Activated effector memory CD4-positive, alpha-beta T cell treated with Interleukin-2 at 50 U/mL for 16 hours (primary cell): ENCODE results near the gene BTN1A1.
"Not testable (repeated sequence)": the region's sequence is repeated elsewhere in the genome, so short reads cannot be mapped to it uniquely, and the experiment has no call there.

Source experiments
- DNase-seq: peaks from one replicate; pipeline ENCODE4 v3.0.0-alpha.2; 2020

The BTN1A1 gene

DNA sequence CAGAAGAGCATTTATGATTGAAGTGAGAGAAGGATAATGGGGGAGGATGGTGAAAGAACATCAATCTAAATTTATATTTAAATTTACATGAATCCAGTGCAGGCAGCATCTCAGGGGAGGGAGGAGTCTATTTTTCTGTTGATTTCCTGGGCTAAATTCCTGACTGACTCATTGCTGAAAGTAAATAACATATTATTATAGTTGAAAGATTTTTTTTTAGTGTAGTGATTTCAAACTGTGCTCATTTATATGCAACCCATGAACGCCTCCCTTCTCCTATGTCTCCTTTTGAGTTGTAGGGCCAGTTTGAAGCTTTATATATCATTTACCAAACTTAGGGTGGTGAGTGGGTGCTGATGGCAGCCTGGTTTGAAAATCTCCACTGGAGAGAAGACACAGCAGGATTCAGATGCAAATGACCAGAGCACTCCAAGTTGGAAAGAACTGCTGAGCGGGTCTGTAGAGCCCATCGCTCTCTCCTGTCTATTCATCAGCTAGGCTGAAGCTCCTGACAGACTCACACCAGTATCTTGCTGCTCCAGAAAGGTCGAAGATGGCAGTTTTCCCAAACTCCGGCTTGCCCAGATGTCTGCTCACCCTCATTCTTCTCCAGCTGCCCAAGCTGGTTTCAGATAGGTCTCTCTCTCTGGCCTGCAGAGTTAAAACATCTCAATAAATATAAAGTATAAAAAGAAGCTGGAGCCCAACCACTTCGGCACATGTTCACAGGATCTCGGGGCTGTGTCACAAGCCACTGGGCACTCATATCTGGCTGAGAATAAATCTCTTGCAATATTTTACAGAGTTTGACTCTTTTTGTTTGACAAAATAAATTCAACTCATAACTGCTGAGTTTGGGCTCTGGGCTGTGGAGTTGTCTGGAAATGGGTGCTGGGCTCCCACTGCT, 24.0 kb upstream of the BTN1A1 start:
- DNase-seq: no peak

DNA sequence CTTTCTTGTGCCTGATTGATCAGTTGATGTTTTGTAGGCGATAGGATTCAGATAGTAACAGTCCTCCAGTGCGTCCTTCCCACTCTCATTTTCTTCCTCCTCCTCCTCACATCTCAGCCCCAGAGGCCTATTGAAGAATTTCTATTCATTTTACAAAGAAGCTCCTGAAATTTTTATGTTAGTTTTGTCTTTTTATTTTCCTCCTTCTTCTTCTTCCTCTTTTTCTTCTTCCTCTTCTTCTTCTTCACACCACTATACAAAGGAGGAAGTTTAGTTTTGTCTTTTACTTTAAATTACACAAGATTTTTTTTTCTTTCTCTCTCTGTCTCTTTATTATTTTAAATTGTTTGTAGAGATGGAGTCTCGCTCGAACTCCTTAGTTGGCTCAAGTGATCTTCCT, 23.2 kb upstream of the BTN1A1 start:
- no peak for DNase-seq

DNA sequence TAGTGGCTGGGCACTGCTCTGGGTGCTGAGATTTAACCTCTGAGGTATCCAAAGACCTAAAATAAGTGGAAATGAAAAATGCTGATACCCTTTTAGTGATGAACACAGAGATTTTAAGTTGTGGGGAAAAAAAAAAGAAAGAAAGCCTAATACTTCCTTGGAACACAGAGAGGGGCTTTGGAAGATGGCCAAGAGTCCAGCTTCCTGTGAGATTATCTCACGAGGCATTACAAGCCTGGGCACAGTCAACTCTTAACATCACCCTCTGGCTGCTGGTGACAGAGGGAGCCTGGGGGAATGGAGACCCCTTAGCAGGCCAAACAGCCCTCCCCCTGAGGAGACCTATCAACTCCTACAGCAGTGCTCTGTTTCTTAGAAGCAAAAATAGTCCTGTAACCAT, 22.7 kb upstream of the BTN1A1 start:
- DNase-seq: no peak

DNA sequence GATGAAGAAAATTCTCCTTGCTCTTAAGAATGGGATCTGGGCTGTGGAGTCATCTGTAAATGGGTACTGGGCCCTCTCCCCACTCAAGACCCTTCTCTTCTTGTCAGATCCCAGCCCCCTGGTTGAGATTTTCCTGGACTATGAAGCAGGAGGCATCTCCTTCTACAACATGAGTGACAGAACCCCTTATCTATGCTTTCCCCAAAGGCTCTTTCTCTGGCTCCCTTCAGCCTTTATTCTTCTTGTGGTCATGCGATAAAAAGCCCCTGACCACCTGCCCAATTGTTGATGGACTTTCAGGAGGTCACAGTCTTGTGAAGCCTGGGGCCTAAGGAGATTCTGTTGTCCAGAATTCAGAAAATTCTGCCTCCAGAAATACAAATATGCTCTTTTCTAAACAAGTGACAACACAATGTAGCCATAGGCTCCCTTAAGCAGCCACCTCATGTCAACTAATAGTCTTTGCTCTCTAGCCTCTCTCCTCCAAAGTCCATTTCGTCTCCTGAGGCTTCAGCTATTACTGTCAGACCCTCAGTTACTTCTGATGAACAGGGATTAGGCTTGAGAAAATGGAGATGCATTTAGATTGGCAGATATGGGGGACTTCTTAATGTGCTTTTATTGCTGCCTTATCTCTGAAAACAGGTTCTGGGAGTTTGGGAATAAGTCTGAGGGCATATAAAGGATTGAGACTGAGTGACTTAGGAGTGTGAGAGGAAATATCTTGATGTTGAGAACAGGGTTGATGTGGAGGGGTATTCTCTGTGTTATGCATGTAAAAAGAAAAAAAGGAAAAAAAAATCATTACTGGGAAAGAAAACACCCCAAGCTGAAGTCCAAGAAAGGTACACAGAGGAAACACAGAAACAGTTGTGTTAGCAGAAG, 21.8 kb upstream of the BTN1A1 start:
- no peak for DNase-seq

DNA sequence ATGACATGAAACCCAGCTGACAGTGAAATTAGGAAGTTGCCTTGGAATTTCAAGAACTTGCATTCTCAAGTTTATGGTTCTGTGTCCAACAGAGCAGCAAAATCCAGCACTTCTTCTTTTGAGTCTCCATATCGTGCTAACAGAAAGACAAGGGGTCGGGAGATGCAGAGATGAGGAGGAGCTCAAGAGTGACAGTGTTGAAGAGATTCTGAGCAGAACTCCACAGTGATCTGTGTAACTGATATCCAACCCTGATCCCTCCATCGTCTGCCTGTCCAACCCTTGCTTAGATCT, 21.2 kb upstream of the BTN1A1 start:
- no peak for DNase-seq

DNA sequence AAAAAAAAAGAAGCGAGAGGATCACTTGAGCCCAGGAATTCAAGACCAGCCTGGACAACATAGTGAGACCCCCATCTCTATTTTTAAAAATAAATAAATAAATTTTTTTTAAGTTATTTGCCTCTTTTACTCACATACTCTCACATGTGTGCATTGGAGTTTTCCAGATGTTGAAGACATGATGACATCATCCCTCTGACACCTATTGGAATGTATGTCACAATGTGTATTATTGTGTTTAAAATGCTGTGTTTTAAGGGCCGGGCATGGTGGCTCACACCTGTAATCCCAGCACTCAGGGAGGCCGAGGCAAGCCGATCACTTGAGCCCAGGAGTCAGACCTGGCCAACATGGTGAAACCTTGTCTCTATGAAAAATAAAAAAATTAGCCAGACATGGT, 17.8 kb upstream of the BTN1A1 start:
- DNase-seq: no peak

DNA sequence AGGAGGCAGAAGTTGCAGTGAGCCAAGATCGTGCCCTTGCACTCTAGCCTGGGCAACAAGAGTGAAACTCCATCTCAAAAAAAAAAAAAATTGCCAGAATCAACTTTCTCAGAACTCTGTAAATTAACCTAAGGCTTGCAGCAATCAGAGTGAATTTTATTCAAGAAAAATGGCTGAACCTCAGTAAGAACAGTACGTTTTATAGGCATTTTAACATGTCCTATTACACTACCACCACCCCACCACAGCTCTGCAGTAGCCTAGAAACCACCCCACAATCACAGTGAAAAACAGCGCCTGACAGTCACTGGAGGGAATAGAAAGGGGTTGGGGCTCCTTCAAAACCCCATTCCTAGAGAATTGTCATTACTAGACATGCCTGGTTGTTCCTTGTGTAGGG, 16.4 kb upstream of the BTN1A1 start:
- DNase-seq: no peak

DNA sequence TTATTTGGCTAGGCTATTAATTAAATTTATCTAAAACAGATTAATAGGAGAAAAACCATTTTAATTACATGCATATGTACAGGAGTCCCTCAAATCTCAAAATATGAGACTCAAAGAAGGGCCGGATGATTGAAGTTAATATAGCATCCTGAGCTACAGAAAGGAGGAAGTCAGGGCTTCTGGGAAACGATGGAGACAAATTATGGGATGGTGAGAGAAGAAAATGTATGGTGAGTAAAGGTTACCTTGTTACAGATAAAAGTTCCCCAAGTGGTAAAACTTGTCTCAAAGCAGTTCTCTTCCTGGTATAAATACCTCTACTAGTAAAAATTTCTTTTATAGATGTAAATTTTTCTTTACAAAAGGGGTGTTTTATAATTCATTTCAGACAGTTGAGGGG, 15.9 kb upstream of the BTN1A1 start:
- no peak for DNase-seq

DNA sequence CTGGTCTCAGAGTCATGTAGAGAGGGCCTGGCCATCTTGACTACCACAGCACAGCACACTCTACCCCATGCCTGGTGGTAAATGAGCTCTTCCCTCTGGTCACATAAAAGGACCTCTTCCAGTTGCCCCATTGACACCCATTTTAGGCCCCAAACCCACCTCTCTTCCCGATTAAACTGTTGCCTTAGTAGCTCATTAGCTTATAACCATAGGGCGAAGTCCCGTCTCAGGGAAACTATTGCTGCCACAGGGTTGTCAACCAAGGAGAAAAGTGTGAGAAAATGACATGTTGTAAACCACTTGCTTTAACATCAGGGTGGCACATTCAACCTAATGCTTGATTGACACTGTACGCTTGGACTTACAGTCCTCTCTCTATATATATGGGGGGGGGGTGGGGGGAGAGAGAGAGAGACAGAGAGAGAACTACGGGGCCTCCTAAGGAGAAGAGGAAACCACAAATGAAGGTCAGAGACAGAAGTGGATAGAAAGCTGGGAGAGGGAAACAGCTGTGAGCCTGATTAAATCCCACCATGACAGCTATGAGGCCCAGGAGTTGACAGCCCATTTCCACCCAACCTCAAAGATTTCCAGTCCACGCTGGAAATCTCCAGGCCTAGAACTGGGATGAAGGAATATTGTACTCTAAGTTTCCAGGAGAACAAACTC, 14.9 kb upstream of the BTN1A1 start:
- no peak for DNase-seq

DNA sequence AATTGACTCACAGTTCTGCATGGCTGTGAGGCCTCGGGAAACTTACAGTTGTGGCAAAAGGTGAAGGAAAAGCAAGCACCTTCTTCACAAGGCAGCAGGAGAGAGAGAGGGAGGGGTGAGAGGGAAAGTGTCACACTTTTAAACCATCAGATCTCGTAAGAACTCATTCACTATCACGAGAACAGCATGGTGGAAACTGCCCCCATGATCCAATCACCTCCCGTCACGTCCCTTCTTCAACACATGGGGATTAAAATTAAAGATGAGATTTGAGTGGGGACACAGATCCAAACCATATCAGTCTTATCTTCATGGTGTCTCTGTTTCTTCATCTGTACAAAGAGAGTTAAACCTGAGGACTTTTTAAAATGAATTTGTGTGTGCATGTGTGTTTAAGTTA, 13.7 kb upstream of the BTN1A1 start:
- DNase-seq: no peak

DNA sequence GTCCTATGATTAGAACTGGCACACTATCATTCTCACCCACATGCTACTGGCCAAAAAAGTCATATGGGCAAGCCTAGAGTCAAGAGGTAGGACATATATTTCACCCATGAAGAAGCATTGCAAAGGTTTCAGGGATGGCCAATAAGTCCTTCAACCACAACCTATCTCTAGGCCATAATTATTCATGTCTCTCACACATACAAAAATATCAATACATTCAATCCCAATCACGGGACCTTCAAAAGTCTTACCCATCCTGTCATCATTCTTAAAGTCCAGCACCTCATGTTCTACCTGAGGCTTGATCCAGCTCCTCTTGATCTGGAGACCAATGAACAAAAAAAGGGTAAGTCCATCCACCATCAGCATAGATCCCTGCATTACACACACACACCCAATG, 12.6 kb upstream of the BTN1A1 start:
- DNase-seq: no peak

DNA sequence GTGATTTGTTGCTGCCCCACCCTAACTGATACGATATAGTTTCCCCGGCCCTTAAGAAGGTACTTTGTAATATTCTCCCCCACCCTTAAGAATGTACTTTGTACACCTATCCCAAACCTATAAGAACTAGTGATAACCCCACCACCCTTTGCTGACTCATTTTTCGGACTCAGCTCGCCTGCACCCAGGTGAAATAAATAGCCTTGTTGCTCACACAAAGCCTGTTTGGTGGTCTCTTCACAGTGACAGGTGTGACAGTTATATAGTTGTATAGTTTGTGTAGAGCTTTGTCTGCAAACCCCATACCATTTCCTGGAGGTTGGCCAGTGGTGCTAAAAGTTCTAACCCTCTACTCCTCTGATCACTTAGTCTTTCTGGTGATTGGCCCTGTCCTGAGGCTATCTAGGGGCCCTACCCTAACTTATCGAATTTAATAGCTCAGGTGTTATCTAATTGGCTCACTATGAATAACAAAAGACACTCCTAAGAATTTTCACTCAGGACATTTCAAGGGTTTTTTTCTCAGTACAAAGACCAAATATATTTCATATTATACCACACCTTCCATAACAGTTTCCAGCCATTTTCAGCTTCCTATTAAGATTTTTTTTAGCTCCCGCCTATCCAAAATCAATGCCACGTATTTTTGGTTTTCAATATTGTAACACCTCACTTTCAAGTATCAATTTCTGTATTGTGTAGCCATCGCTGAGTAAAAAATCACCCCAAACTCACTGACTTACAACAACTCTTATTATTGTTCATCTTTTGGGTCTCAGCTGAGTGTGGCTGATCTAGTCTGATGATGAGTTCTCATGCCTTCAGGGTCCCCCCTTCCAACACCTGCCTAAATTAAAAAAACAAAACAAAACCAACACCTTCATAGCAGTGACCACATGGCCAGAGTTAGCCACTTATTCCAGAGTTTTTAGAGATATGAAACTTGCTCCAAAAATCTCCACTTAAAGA, 9.8 kb upstream of the BTN1A1 start:
- DNase-seq: no peak

DNA sequence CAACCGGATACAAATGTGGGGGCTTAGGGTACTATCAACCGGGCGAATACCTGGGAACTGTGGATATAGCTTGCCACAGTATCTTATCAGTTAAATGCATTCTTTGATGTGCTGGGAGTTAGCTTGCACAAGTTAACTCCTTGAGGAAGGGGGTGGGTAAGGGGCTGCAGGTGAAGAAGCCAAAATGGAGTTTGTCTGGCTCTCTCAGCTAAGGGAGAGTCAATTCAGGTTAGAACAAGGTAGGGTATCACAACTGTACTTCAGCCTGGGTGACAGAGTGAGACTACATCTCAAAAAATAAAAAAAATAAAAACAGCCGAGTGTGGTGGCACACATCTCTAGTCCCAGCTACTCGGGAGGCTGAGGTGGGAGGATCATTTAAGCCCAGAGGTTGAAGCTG, 8.5 kb upstream of the BTN1A1 start:
- DNase-seq: no peak

DNA sequence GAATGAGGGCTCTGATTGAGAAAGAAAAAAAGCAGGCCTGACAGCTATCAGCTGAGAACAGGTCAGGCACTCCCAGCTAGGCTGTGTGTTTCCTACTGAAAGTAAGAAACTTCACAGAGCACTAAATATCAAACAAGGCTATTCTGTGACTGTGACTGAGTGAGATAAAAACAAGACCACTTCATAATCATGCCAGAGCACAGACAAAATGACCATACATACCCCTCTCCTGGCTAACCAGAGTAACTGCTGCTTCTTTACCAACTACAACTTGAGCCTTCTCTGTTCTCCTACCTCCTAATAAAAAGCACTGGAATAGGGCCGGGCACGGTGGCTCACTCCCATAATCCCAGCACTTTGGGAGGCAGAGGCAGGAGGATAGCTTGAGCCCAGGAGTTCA, 6.8 kb upstream of the BTN1A1 start:
- DNase-seq: no peak

DNA sequence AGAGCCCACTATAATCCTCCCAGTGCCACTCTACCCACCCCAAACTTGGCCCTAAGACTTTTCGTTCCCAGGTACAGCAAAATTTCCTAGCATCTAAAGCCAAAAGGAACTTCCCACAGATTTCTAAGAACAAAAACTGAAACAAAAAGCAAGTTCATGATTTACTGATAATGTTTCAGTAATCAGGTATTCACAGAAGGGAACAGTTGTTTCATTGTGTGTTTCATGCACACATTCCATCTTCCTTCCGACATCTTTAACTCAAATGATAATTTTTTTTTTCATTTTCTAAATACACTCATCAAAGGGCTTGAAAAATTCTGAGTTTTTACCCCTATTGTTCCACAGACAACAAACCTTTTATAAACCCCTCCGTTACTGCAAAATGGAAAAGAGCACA, 6.0 kb upstream of the BTN1A1 start:
- DNase-seq: no peak

DNA sequence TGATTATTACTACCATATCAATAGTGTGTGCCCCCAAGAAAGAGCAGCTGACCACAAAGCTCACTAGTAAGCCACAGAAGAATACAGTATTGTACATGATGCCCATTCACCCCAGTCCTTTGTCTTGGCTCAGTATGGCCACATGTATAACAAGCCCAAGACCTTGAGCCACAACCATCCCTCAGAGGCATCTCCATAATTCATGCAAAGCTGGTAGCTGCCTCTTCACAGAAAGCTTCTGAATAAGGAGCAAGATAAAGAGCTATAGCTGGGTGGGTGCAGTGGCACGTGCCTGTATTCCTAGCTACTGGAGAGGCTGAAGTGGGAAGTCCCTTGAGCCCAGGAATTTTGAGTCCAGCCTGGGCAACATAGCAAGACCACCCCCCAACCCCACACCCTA, 4.8 kb upstream of the BTN1A1 start:
- DNase-seq: no peak

DNA sequence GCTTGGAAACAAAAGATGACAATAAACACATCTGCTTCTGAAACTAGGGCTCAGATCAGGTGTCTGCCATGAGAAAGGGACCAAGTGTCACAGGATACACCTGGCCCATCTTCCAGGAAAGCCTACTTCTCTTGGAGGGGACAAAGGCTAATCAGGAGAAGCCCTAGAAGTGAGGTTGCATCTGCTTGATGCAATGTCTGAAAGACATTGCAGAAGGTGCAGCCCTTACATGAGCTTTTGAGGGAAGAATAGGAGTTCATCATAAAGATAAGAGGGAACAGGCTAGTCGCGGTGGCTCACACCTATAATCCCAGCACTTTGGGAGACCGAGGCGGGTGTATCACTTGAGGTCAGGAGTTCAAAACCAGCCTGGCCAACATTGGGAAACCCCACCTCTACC, 2.5 kb upstream of the BTN1A1 start:
- DNase-seq: no peak

DNA sequence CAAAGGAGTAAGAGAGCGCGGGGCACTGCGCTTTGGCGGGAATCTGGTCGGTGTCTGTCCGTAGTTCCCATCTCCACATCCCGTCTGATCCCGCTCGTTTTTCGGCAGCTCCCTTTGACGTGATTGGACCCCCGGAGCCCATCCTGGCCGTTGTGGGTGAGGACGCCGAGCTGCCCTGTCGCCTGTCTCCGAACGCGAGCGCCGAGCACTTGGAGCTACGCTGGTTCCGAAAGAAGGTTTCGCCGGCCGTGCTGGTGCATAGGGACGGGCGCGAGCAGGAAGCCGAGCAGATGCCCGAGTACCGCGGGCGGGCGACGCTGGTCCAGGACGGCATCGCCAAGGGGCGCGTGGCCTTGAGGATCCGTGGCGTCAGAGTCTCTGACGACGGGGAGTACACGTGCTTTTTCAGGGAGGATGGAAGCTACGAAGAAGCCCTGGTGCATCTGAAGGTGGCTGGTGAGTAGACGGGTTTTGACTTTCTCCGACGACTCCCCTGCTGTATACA, 1.4 kb downstream of the BTN1A1 start:
- DNase-seq: peak; percentile 12

DNA sequence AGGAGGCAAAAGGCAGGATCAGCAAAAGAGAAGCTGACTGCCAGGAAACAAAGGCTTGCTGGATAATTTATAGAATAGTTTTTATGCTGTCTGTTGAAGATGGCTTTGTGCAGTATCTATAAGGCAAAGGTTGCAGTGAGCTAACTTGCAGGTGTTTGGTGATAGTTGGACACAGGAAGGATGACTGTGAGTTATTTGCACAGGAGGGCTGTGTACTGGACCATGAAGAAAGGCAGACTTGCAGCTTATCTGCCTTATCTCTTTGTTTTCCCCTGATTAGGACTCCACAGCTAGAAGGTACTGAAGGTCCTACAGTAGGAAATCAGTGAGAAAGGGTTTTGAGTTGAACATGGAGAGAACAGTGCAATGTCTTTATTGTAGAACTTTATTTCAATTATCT, 2.1 kb downstream of the BTN1A1 start:
- DNase-seq: no peak

DNA sequence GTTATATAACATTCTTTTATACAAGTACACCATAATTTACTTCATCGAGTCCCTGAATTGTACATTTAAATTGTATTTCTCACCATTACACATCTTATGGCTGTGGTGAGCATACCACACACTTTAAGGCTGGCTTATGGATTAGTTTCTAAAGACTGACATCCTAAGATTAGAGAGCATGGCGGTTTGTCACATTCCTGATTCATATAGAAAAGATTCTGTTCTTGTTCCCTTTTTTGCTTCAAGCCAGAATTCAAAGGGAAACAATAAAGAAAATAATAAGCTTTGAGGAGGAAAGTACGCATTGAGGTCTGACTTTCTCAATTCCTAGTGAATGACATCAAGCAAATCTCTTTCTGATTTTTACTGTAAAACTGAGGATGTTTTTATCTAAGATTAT, 2.5 kb downstream of the BTN1A1 start:
- DNase-seq: no peak

DNA sequence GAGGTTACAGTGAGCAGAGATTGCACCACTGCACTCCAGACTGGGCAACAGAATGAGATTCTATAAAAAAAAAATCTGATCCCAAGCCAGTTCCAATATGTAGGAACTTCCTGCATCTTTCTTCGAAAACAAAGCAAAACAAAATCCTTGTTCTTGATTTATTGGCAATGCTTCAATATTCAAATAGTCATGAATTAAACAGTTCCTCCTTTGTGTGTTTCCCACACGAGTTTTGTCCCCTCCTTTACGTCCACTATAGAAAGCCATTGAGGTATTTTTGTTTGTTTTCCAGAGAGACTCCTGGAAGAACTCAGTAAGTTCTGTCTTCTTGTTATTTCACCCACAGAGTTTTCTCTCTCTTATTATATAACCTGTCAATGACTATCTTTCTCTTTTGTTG, 7.6 kb downstream of the BTN1A1 start:
- DNase-seq: no peak

DNA sequence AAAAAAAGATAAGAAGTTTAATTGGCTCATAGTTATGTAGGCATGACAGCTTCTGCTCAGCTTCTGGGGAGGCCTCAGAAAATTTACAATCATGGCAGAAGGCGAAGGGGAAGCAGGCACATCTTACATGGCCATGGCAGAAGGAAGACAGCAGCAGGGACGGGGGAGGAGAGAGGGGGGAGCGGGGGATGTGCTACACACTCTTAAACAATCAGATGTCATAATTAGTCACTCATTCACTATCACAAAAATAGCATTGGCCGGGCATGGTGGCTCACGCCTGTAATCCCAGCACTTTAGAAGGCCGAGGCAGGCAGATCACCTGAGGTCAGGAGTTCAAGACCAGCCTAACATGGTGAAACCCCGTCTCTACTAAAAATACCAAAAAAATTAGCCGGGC, 10.9 kb downstream of the BTN1A1 start:
- not testable (repeated sequence) for DNase-seq
